ENCODE results near the gene FZD4.
"Not testable (repeated sequence)": the region's sequence is repeated elsewhere in the genome, so short reads cannot be mapped to it uniquely, and the experiment has no call there.

FZD4 gene

GRCh38 chr11:86972734-86973133 is 17.5 kb upstream of the FZD4 start:
- no peak for DNase-seq

- DNase-seq = no peak
Measured at GRCh38 chr11:86969258-86969657, 14.1 kb upstream of the FZD4 start.

GRCh38 chr11:86967601-86968000 is 12.4 kb upstream of the FZD4 start:
- not testable (repeated sequence) for DNase-seq

GRCh38 chr11:86957976-86958646 is 2.9 kb upstream of the FZD4 start:
- no peak for DNase-seq

GRCh38 chr11:86956905-86957195 is 1.7 kb upstream of the FZD4 start:
- DNase-seq = no peak

- DNase-seq = no peak
Measured at GRCh38 chr11:86955111-86955360, 159 bp downstream of the FZD4 start.

- DNase-seq = no peak
Measured at GRCh38 chr11:86954269-86955110, 705 bp downstream of the FZD4 start.

- no peak for DNase-seq
Measured at GRCh38 chr11:86952221-86952875, 2.8 kb downstream of the FZD4 start.

- DNase-seq = no peak
Measured at GRCh38 chr11:86951706-86952105, 3.5 kb downstream of the FZD4 start.

- no peak for DNase-seq
Measured at GRCh38 chr11:86950661-86950995, 4.6 kb downstream of the FZD4 start.

GRCh38 chr11:86949995-86950660 is 5.1 kb downstream of the FZD4 start:
- DNase-seq = no peak

- DNase-seq = no peak
Measured at GRCh38 chr11:86948733-86949132, 6.5 kb downstream of the FZD4 start.

- DNase-seq = no peak
Measured at GRCh38 chr11:86947541-86947940, 7.7 kb downstream of the FZD4 start.

GRCh38 chr11:86943505-86943904 is 11.7 kb downstream of the FZD4 start:
- DNase-seq = not testable (repeated sequence)

GRCh38 chr11:86941871-86942599 is 13.2 kb downstream of the FZD4 start:
- no peak for DNase-seq

GRCh38 chr11:86941077-86941870 is 13.9 kb downstream of the FZD4 start:
- no peak for DNase-seq

- no peak for DNase-seq
Measured at GRCh38 chr11:86940122-86940777, 14.9 kb downstream of the FZD4 start.

- DNase-seq = peak; percentile 35
Measured at GRCh38 chr11:86938900-86939880, 16.0 kb downstream of the FZD4 start.

GRCh38 chr11:86938203-86938899 is 16.8 kb downstream of the FZD4 start:
- DNase-seq = no peak

Data from NCI-H187 treated with DMSO at 0.1 percent for 48 hours (cell line).